IgD-negative memory B cell (primary cell): ENCODE results near the gene EEFSEC. TPM values are rescaled to one million over a fixed set of nuclear protein-coding genes. Genes with fewer than 3 reads are reported as not detected.

Experiments
- H3K27ac Mint-ChIP-seq, 3 donors: one replicate each; pipeline ENCODE4 v1.8.0; 2020 to 2022; ENCODE audit warnings: mild to moderate bottlenecking in 3 of 3, mixed read lengths in 3 of 3, moderate library complexity in 1 of 3
- H3K27me3 Mint-ChIP-seq: one replicate; pipeline ENCODE4 v1.8.0; 2021; ENCODE audit warnings: mixed read lengths
- H3K36me3 Mint-ChIP-seq: one replicate; pipeline ENCODE4 v1.8.0; 2020; ENCODE audit warnings: mild to moderate bottlenecking, mixed read lengths
- H3K4me1 Mint-ChIP-seq, 3 donors: one replicate each; pipeline ENCODE4 v1.8.0; 2020 to 2022; ENCODE audit warnings: mixed read lengths in 3 of 3, mild to moderate bottlenecking in 1 of 3
- H3K4me3 Mint-ChIP-seq, 4 donors: one replicate each; pipeline ENCODE4 v1.8.0; 2020 to 2022; ENCODE audit warnings: mild to moderate bottlenecking in 4 of 4, mixed read lengths in 4 of 4, moderate library complexity in 3 of 4
- H3K9me3 Mint-ChIP-seq, 3 donors: one replicate each; pipeline ENCODE4 v1.8.0; 2020 to 2021; ENCODE audit warnings: mixed read lengths in 3 of 3, mild to moderate bottlenecking in 1 of 3
- polyA plus RNA-seq: library from polyadenylated mRNA; unstranded; fragments of 300-500 nt; fragmentation: Illumina TruSeq; gene quantifications from one replicate; pipeline ENCODE4 v1.2.3, GENCODE V29; 2021

EEFSEC gene
- polyA plus RNA-seq, 1 donor from 2014 or later: 23.1 TPM

- peaks cover 37% of the 10 kb centered on the region for H3K27me3 Mint-ChIP-seq
- H3K4me3 Mint-ChIP-seq: peak overlapping the region in 3 of 4 donors; percentile 13 to 42 (median 30)
- H3K4me1 Mint-ChIP-seq: peaks cover 0 to 6% (median 2%) of the 10 kb centered on the region in 3 donors
- no peaks in the 10 kb centered on the region for H3K9me3 Mint-ChIP-seq
- H3K27ac Mint-ChIP-seq: peak overlapping the region in 1 of 3 donors; percentile 17
- H3K36me3 Mint-ChIP-seq: no peaks in the 10 kb centered on the region
Observed at GRCh38 chr3:128432301-128432970, 279.2 kb downstream of the EEFSEC start.

DNA sequence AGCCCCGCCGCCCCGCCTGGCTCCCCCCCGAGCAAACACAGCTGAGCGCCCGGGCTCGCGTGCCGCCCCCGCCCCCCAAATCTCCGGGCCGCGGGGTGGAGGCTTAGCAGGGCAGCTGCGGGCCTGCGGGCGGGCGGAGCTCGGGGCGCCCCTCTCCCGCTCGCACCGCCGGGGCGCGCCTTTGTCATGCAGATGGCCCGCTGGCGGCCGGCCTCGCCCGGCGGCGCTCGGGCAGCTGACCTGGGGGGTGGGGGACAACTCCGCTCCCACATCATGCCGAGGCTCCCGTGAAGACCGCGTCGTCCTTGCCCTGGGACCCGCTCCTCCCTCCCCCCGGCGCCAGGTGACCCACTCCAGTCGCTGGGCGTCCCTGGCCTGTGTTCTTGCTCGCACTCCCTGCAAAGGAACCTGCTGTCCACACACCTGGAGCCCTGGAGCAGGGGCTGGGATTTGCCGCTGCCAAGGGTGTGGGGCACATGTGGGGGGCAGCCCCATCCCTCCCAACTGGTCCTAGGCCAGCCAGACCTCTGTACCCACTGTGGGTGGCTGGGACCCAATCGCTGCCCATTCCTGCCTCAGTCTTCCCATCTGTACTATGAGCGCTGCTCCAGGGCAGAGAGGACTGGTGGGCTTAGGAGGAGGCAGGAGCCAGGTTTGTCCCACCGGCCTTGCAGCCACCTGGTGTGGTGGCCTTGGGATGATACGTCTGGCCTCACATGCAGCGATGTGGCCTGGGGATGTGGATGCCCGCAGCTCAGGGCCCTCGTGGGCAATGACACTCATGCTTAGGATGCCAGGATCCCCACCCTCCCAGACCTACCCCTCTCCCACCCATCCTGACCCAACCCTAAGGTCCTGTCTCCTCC is 279.9 kb downstream of the EEFSEC start:
- Mint-ChIP-seq H3K27me3 (peaks cover 36% of the 10 kb centered on the region), H3K27ac (no peak overlapping the region), H3K9me3 (no peaks in the 10 kb centered on the region), H3K4me3 (no peak overlapping the region), H3K4me1 (peaks cover 0 to 6% (median 2%) of the 10 kb centered on the region in 3 donors), H3K36me3 (no peaks in the 10 kb centered on the region)

- Mint-ChIP-seq H3K9me3 (no peaks in the 10 kb centered on the region), H3K27me3 (peaks cover 33% of the 10 kb centered on the region), H3K4me1 (peaks cover 0 to 6% (median 2%) of the 10 kb centered on the region in 3 donors), H3K36me3 (no peaks in the 10 kb centered on the region), H3K27ac (no peak overlapping the region), H3K4me3 (no peak overlapping the region)
Observed at GRCh38 chr3:128433837-128434165, 280.5 kb downstream of the EEFSEC start.

- H3K36me3 Mint-ChIP-seq: no peaks in the 10 kb centered on the region
- no peak overlapping the region for H3K4me3 Mint-ChIP-seq
- H3K9me3 Mint-ChIP-seq: no peaks in the 10 kb centered on the region
- H3K27ac Mint-ChIP-seq: no peak overlapping the region
- peaks cover 0 to 6% (median 2%) of the 10 kb centered on the region in 3 donors for H3K4me1 Mint-ChIP-seq
- peaks cover 35% of the 10 kb centered on the region for H3K27me3 Mint-ChIP-seq
Observed at GRCh38 chr3:128434524-128434923, 281.2 kb downstream of the EEFSEC start.

- Mint-ChIP-seq H3K27me3 (peaks cover 33% of the 10 kb centered on the region), H3K36me3 (no peaks in the 10 kb centered on the region), H3K27ac (no peak overlapping the region), H3K4me1 (peaks cover 0 to 6% (median 2%) of the 10 kb centered on the region in 3 donors), H3K4me3 (no peak overlapping the region), H3K9me3 (no peaks in the 10 kb centered on the region)
Observed at GRCh38 chr3:128435058-128435457, 281.8 kb downstream of the EEFSEC start.

GRCh38 chr3:128435561-128435960 is 282.3 kb downstream of the EEFSEC start:
- H3K9me3 Mint-ChIP-seq: no peaks in the 10 kb centered on the region
- H3K4me3 Mint-ChIP-seq: peak overlapping the region in 1 of 4 donors; percentile 4
- peaks cover 0 to 6% (median 2%) of the 10 kb centered on the region in 3 donors for H3K4me1 Mint-ChIP-seq
- peak overlapping the region in 1 of 3 donors; percentile 8 for H3K27ac Mint-ChIP-seq
- no peaks in the 10 kb centered on the region for H3K36me3 Mint-ChIP-seq
- peaks cover 29% of the 10 kb centered on the region for H3K27me3 Mint-ChIP-seq

GRCh38 chr3:128436214-128436613 is 282.9 kb downstream of the EEFSEC start:
- Mint-ChIP-seq H3K36me3 (no peaks in the 10 kb centered on the region), H3K27me3 (peaks cover 24% of the 10 kb centered on the region), H3K4me3 (no peak overlapping the region), H3K9me3 (no peaks in the 10 kb centered on the region), H3K4me1 (peaks cover 0 to 6% (median 2%) of the 10 kb centered on the region in 3 donors), H3K27ac (peak overlapping the region in 1 of 3 donors; percentile 8)

DNA sequence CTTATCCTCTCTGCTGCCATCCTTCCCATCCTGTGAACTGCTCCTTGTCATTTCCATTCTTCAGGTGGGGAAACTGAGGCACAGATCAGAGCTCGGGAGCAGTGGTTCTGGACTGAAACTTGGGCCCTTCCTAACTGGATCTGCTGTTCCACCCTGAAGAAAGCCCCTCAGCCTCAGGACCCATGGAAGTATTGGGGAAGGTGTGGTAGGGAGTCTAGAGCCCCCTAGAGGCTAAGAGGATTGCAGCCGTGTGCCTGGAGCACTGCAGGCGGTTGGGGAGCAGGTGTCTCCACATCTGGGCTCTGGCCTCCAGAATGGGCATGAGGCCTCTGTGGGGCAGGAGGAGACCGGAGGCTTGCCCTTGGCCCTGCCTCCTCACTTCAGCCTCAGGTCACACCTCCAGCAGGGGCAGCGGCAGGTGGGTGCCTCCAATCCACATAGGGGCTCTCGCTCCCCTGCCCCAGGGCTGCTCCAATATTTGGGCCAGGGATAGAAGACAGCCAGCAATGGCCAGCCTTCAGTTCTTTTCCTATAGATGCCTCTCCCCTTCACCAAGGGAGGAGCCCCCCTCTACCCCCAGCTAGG is 285.3 kb downstream of the EEFSEC start:
- Mint-ChIP-seq H3K4me3 (no peak overlapping the region), H3K4me1 (no peaks in the 10 kb centered on the region), H3K27ac (no peak overlapping the region), H3K9me3 (no peaks in the 10 kb centered on the region), H3K27me3 (peaks cover 13% of the 10 kb centered on the region), H3K36me3 (no peaks in the 10 kb centered on the region)

DNA sequence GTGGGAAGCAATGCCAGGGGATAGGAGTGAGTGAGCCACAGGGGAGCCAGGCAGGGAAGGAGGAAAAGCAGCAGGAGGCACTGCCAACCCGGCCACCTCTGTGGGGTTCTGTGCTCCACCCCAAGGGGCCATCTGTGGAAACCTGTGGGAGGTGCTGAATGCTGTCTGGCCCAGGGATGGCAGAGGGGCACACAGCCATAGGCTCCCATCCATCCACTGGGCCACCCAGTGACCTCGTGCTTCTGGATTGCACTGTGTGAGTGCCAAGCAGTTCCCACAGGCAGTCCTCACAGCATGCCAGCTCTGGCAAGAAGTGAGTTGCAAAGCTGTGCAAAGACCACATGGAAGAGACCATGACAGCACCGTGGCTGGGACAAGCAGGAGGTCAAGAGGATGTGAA is 285.9 kb downstream of the EEFSEC start:
- H3K4me1 Mint-ChIP-seq: no peaks in the 10 kb centered on the region
- H3K27ac Mint-ChIP-seq: no peak overlapping the region
- H3K9me3 Mint-ChIP-seq: no peaks in the 10 kb centered on the region
- H3K36me3 Mint-ChIP-seq: no peaks in the 10 kb centered on the region
- H3K27me3 Mint-ChIP-seq: peaks cover 11% of the 10 kb centered on the region
- no peak overlapping the region for H3K4me3 Mint-ChIP-seq

- H3K27me3 Mint-ChIP-seq: peaks cover 6% of the 10 kb centered on the region
- H3K27ac Mint-ChIP-seq: no peak overlapping the region
- H3K9me3 Mint-ChIP-seq: peaks cover 0 to 6% (median 1%) of the 10 kb centered on the region in 3 donors
- H3K36me3 Mint-ChIP-seq: no peaks in the 10 kb centered on the region
- H3K4me3 Mint-ChIP-seq: no peak overlapping the region
- peaks cover 0 to 1% (median 0%) of the 10 kb centered on the region in 3 donors for H3K4me1 Mint-ChIP-seq
Observed at GRCh38 chr3:128442070-128442469, 288.8 kb downstream of the EEFSEC start.

GRCh38 chr3:128442949-128443348 is 289.7 kb downstream of the EEFSEC start:
- Mint-ChIP-seq H3K4me3 (no peak overlapping the region), H3K27me3 (peaks cover 6% of the 10 kb centered on the region), H3K9me3 (peaks cover 0 to 9% (median 4%) of the 10 kb centered on the region in 3 donors), H3K36me3 (no peaks in the 10 kb centered on the region), H3K4me1 (peaks cover 0 to 3% (median 0%) of the 10 kb centered on the region in 3 donors), H3K27ac (no peak overlapping the region)

DNA sequence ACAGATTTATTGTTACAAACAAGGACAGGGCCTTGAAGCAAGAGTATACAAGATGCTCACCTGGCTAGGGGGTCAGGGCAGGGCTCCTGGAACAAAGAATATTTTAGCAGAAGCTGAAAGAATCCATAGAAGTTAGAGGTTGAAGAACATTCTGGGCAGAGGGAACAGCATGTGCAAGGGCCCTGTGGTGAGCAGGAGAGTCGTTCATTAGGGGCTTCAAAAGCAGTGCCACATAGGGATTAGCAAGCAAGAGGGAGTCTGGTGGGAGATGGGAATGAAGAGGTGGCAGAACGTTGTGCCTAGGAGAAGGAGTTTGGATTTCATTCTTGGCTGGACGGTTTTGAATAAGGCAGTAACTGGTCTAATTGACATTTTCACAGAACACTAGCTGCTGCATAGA is 290.5 kb downstream of the EEFSEC start:
- Mint-ChIP-seq H3K27ac (no peak overlapping the region), H3K4me1 (peaks cover 5 to 6% (median 5%) of the 10 kb centered on the region in 3 donors), H3K36me3 (no peaks in the 10 kb centered on the region), H3K9me3 (peaks cover 1 to 10% (median 4%) of the 10 kb centered on the region in 3 donors), H3K4me3 (no peak overlapping the region), H3K27me3 (peaks cover 6% of the 10 kb centered on the region)

DNA sequence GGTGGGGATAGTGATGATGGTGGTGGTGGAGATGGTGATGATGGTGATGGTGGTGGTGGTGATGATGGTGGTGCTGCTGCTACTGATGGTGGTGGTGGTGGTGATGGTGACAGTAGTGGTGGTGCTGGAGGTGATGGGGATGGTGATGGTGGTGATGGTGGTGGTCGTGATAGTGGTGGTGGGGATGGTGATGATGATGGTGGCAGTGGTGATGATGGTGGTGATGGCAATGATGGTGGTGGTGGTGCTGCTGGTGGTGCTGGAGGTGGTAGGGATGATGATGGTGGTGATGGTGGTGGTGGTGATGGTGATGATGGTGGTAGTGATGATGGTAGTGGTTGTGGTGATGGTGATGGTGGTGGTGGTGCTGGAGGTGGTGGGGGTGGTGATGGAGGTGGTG is 292.1 kb downstream of the EEFSEC start:
- Mint-ChIP-seq H3K36me3 (peaks cover 2% of the 10 kb centered on the region), H3K4me3 (no peak overlapping the region), H3K27ac (peak overlapping the region in 1 of 3 donors; percentile 76), H3K27me3 (peaks cover 5% of the 10 kb centered on the region), H3K9me3 (peaks cover 1 to 11% (median 4%) of the 10 kb centered on the region in 3 donors), H3K4me1 (peaks cover 7 to 8% (median 7%) of the 10 kb centered on the region in 3 donors)

GRCh38 chr3:128446821-128447220 is 293.5 kb downstream of the EEFSEC start:
- Mint-ChIP-seq H3K4me3 (no peak overlapping the region), H3K4me1 (peaks cover 7 to 8% (median 7%) of the 10 kb centered on the region in 3 donors), H3K27me3 (peaks cover 8% of the 10 kb centered on the region), H3K27ac (no peak overlapping the region), H3K9me3 (peaks cover 1 to 11% (median 4%) of the 10 kb centered on the region in 3 donors), H3K36me3 (peaks cover 2% of the 10 kb centered on the region)

DNA sequence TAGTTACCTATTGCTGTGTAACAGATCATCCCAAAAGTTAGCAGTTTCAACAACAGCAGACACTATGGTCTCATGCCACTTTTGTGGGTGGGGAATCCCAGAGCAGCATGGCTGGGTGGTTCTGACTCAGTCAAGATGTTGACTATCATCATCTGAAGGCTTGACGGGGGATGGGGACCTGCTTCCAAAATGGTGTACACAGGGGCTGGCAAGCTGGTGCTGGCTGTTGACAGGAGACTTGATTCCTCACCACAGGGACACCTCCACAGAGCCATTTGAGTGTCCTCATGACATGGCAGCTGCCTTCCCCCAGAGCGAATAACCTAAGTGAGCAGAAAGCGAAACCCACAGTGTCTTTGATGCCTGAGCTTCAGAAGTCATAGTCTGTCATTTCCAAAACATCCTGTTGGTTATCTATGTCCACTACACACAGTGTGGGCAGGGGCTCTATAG is 294.3 kb downstream of the EEFSEC start:
- Mint-ChIP-seq H3K27me3 (peaks cover 10% of the 10 kb centered on the region), H3K9me3 (peaks cover 1 to 11% (median 4%) of the 10 kb centered on the region in 3 donors), H3K4me3 (no peak overlapping the region), H3K27ac (no peak overlapping the region), H3K4me1 (peaks cover 7 to 8% (median 7%) of the 10 kb centered on the region in 3 donors), H3K36me3 (peaks cover 2% of the 10 kb centered on the region)
